HL-60 (cell line): Measurements from ENCODE around the gene FBLN1.

Experiments used
- DNase-seq, 2 experiments: peaks; one replicate each; pipeline ENCODE4 v3.0.0-alpha.2; 2010 to 2020; ENCODE audit warnings: low read depth in 1 of 2, low spot score in 1 of 2
- H3K27ac ChIP-seq: fragments of 250-450 bp; sonication (Bioruptor Pico); replicated peaks from 2 replicates; pipeline ENCODE4 v1.5.1; 2020; ENCODE audit warnings: mild to moderate bottlenecking, moderate library complexity
- H3K27me3 ChIP-seq: fragments of 250-450 bp; sonication (Bioruptor Pico); 2 replicates; pipeline ENCODE4 v1.5.1; 2021; ENCODE audit warnings: mild to moderate bottlenecking, moderate library complexity; ENCODE audit not compliant: insufficient read depth, poor library complexity, severe bottlenecking
- H3K4me3 ChIP-seq: replicated peaks from 2 replicates; pipeline ENCODE4 v1.5.1; 2011; ENCODE audit warnings: mild to moderate bottlenecking, control low read depth, low read length; ENCODE audit not compliant: insufficient read depth
- CTCF ChIP-seq: IDR thresholded peaks from one replicate; pipeline ENCODE4 v1.5.1; 2011; ENCODE audit warnings: low read length, control low read depth, inconsistent platforms; ENCODE audit not compliant: insufficient read depth
- GABPA ChIP-seq: IDR thresholded peaks from 2 replicates; pipeline ENCODE4 v1.6.1; 2012; ENCODE audit warnings: low read depth
- POLR2AphosphoS5 ChIP-seq: IDR thresholded peaks from 2 replicates; pipeline ENCODE4 v1.6.1; 2012; ENCODE audit warnings: low read depth
- REST ChIP-seq: IDR thresholded peaks from 2 replicates; pipeline ENCODE4 v1.6.1; 2012; ENCODE audit warnings: low read depth; ENCODE audit not compliant: insufficient replicate concordance
- SPI1 ChIP-seq: IDR thresholded peaks from 2 replicates; pipeline ENCODE4 v1.6.1; 2012; ENCODE audit warnings: low read depth, mild to moderate bottlenecking, borderline replicate concordance

Gene FBLN1

GRCh38 chr22:45455212-45455611, 47.5 kb upstream of the FBLN1 start:
- Histone ChIP-seq H3K27me3 (no peaks in the 10 kb centered on the region), H3K4me3 (no peak overlapping the region), H3K27ac (no peak overlapping the region)
- DNase-seq: no peak
- TF ChIP-seq CTCF (no peak), POLR2AphosphoS5 (no peak), SPI1 (no peak), GABPA (no peak), REST (no peak)

GRCh38 chr22:45455621-45456020, 47.1 kb upstream of the FBLN1 start:
- TF ChIP-seq CTCF (no peak), SPI1 (no peak), POLR2AphosphoS5 (no peak), REST (no peak), GABPA (no peak)
- Histone ChIP-seq H3K27ac (no peak overlapping the region), H3K27me3 (no peaks in the 10 kb centered on the region), H3K4me3 (no peak overlapping the region)
- DNase-seq: no peak

- no peaks in the 10 kb centered on the region for H3K27me3 ChIP-seq
- H3K27ac ChIP-seq: no peak overlapping the region
- H3K4me3 ChIP-seq: no peak overlapping the region
- no peak for DNase-seq
- TF ChIP-seq CTCF (no peak), REST (no peak), GABPA (no peak), SPI1 (no peak), POLR2AphosphoS5 (no peak)
These were observed 45.9 kb upstream of the FBLN1 start for GRCh38 chr22:45456811-45457210.
